Neural cell (in vitro differentiated cells): ENCODE measurements around the gene CDC40. TPM values are rescaled to one million over a fixed set of nuclear protein-coding genes. Genes with fewer than 3 reads are reported as not detected.

ENCODE experiments used
- H2AFZ ChIP-seq: fragments of 200-600, 300-800 bp; sonication (generic), shearing (Covaris generic); 2 replicates; pipeline ENCODE4 v1.6.0; 2014; ENCODE audit warnings: low read depth, mild to moderate bottlenecking, antibody characterized with exemption, low read length, moderate library complexity
- H3F3A ChIP-seq: fragments of 200-600 bp; shearing (Covaris generic); 2 replicates; pipeline ENCODE4 v1.6.1; 2016; ENCODE audit warnings: mild to moderate bottlenecking, moderate library complexity, mixed read lengths, antibody characterized with exemption, low read length; ENCODE audit not compliant: insufficient read depth, poor library complexity, severe bottlenecking
- H3K27ac ChIP-seq: fragments of 200-600, 300-800 bp; sonication (generic), shearing (Covaris generic); 2 replicates; pipeline ENCODE4 v1.5.1; 2014; ENCODE audit warnings: mild to moderate bottlenecking, low read length, moderate library complexity
- H3K27me3 ChIP-seq: fragments of 300-800, 200-600 bp; sonication (generic), shearing (Covaris generic); 2 replicates; pipeline ENCODE4 v1.6.0; 2014; ENCODE audit warnings: mild to moderate bottlenecking, low read depth, low read length, moderate library complexity; ENCODE audit not compliant: insufficient read depth
- H3K36me3 ChIP-seq: fragments of 300-800, 200-600 bp; sonication (generic), shearing (Covaris generic); 2 replicates; pipeline ENCODE4 v1.5.1; 2014; ENCODE audit warnings: mild to moderate bottlenecking, antibody characterized with exemption, low read length, moderate library complexity; ENCODE audit not compliant: insufficient read depth
- H3K4me2 ChIP-seq: fragments of 300-800, 200-600 bp; sonication (generic), shearing (Covaris generic); 2 replicates; pipeline ENCODE4 v1.6.0; 2014; ENCODE audit warnings: mild to moderate bottlenecking, low read length
- H3K4me3 ChIP-seq: fragments of 300-800, 200-600 bp; sonication (generic), shearing (Covaris generic); 2 replicates; pipeline ENCODE4 v1.5.1; 2014; ENCODE audit warnings: mild to moderate bottlenecking, low read length, moderate library complexity
- H3K79me2 ChIP-seq: fragments of 200-600 bp; shearing (Covaris generic); replicated peaks from 2 replicates; pipeline ENCODE4 v1.6.0; 2014; ENCODE audit warnings: mild to moderate bottlenecking, low read length, moderate library complexity; ENCODE audit not compliant: insufficient read depth
- H3K9ac ChIP-seq: fragments of 300-800, 200-600 bp; sonication (generic), shearing (Covaris generic); 2 replicates; pipeline ENCODE4 v1.6.1; 2016; ENCODE audit warnings: mild to moderate bottlenecking, low read length, mixed read lengths
- H3K9me2 ChIP-seq: fragments of 200-600 bp; shearing (Covaris generic); 2 replicates; pipeline ENCODE4 v1.6.1; 2016; ENCODE audit warnings: mild to moderate bottlenecking, low read length, mixed read lengths; ENCODE audit not compliant: insufficient read depth
- H3K9me3 ChIP-seq: fragments of 200-600, 300-800 bp; sonication (generic), shearing (Covaris generic); 2 replicates; pipeline ENCODE4 v1.6.1; 2016; ENCODE audit warnings: mild to moderate bottlenecking, mixed run types, low read length, moderate library complexity, mixed read lengths
- H4K20me1 ChIP-seq: fragments of 200-600 bp; shearing (Covaris generic); 2 replicates; pipeline ENCODE4 v1.6.1; 2016; ENCODE audit warnings: mild to moderate bottlenecking, mixed run types; ENCODE audit not compliant: insufficient read depth
- CTCF ChIP-seq: fragments of 450-650 bp; IDR thresholded peaks from 2 replicates; pipeline ENCODE4 v1.5.1; 2014; ENCODE audit warnings: antibody characterized with exemption, mild to moderate bottlenecking, moderate library complexity; ENCODE audit not compliant: poor library complexity, severe bottlenecking
- EP300 ChIP-seq: fragments of 450-650 bp; conservative IDR thresholded peaks from 2 replicates; pipeline ENCODE4 v1.6.1; 2014; ENCODE audit warnings: antibody characterized with exemption, mild to moderate bottlenecking, moderate library complexity; ENCODE audit not compliant: poor library complexity, severe bottlenecking
- EZH2 ChIP-seq: fragments of 200-600, 300-800 bp; shearing (Covaris generic), sonication (generic); IDR thresholded peaks from 2 replicates; pipeline ENCODE4 v1.6.1; 2014; ENCODE audit warnings: antibody characterized with exemption, low read length, borderline replicate concordance, mild to moderate bottlenecking; ENCODE audit not compliant: insufficient read depth, poor library complexity, severe bottlenecking
- MXI1 ChIP-seq: fragments of 450-650 bp; conservative IDR thresholded peaks from 2 replicates; pipeline ENCODE4 v1.6.1; 2014; ENCODE audit warnings: antibody characterized with exemption, mild to moderate bottlenecking; ENCODE audit not compliant: poor library complexity, severe bottlenecking
- POLR2AphosphoS5 ChIP-seq: IDR thresholded peaks from 2 replicates; pipeline ENCODE4 v1.6.1; 2012
- RAD21 ChIP-seq: fragments of 450-650 bp; conservative IDR thresholded peaks from 2 replicates; pipeline ENCODE4 v1.6.1; 2014; ENCODE audit warnings: antibody characterized with exemption, mild to moderate bottlenecking, moderate library complexity
- REST ChIP-seq: IDR thresholded peaks from 2 replicates; pipeline ENCODE4 v1.6.1; 2012; ENCODE audit warnings: borderline replicate concordance
- SMC3 ChIP-seq: fragments of 450-650 bp; conservative IDR thresholded peaks from 2 replicates; pipeline ENCODE4 v1.6.1; 2014; ENCODE audit warnings: antibody characterized with exemption, mild to moderate bottlenecking, moderate library complexity; ENCODE audit not compliant: poor library complexity
- TAF1 ChIP-seq: IDR thresholded peaks from 2 replicates; pipeline ENCODE4 v1.6.1; 2012; ENCODE audit warnings: low read depth
- polyA plus RNA-seq: library from polyadenylated mRNA; depleted of rRNA; stranded (reverse); fragments of >200 nt; gene quantifications from 2 replicates; pipeline ENCODE4 v1.2.3, GENCODE V29; 2014

The CDC40 gene
- polyA plus RNA-seq, 1 donor from 2014 or later, result 22.9 TPM

- no peak overlapping the region for H3K4me3 ChIP-seq
- H2AFZ ChIP-seq, result no peak overlapping the region
- H3K27me3 ChIP-seq, result no peaks in the 10 kb centered on the region
- no peaks in the 10 kb centered on the region for H3F3A ChIP-seq
- H3K9me3 ChIP-seq, result no peaks in the 10 kb centered on the region
- no peak overlapping the region for H3K9ac ChIP-seq
- H3K4me2 ChIP-seq, result no peak overlapping the region
- no peaks in the 10 kb centered on the region for H3K79me2 ChIP-seq
- TF ChIP-seq POLR2AphosphoS5 (no peak), MXI1 (no peak), CTCF (no peak)
- H3K36me3 ChIP-seq, result no peaks in the 10 kb centered on the region
- no peaks in the 10 kb centered on the region for H4K20me1 ChIP-seq
- H3K27ac ChIP-seq, result no peak overlapping the region
- no peaks in the 10 kb centered on the region for H3K9me2 ChIP-seq
Measured at GRCh38 chr6:110250058-110250457, 69.8 kb downstream of the CDC40 start.

GRCh38 chr6:110250838-110251237, 70.6 kb downstream of the CDC40 start:
- H3K27ac ChIP-seq, result no peak overlapping the region
- no peaks in the 10 kb centered on the region for H3K36me3 ChIP-seq
- no peaks in the 10 kb centered on the region for H3K27me3 ChIP-seq
- H3K9me2 ChIP-seq, result no peaks in the 10 kb centered on the region
- H4K20me1 ChIP-seq, result no peaks in the 10 kb centered on the region
- no peak for TF ChIP-seq POLR2AphosphoS5
- no peak for TF ChIP-seq EP300
- no peak for TF ChIP-seq MXI1
- no peak for TF ChIP-seq RAD21
- TF ChIP-seq SMC3, result no peak
- no peak for TF ChIP-seq TAF1
- no peak for TF ChIP-seq EZH2
- TF ChIP-seq REST, result no peak
- no peaks in the 10 kb centered on the region for H3K79me2 ChIP-seq
- no peaks in the 10 kb centered on the region for H3K9me3 ChIP-seq
- H3K4me2 ChIP-seq, result no peak overlapping the region
- no peak overlapping the region for H3K9ac ChIP-seq
- no peaks in the 10 kb centered on the region for H3F3A ChIP-seq
- H3K4me3 ChIP-seq, result no peak overlapping the region
- H2AFZ ChIP-seq, result no peak overlapping the region

GRCh38 chr6:110255211-110255750, 75.1 kb downstream of the CDC40 start:
- no peak overlapping the region for H3K4me3 ChIP-seq
- H3F3A ChIP-seq, result no peaks in the 10 kb centered on the region
- no peaks in the 10 kb centered on the region for H3K79me2 ChIP-seq
- H3K9me2 ChIP-seq, result no peaks in the 10 kb centered on the region
- H3K27me3 ChIP-seq, result no peaks in the 10 kb centered on the region
- no peaks in the 10 kb centered on the region for H3K9me3 ChIP-seq
- H4K20me1 ChIP-seq, result no peaks in the 10 kb centered on the region
- TF ChIP-seq TAF1 (no peak), SMC3 (no peak), RAD21 (no peak), CTCF (no peak), MXI1 (no peak), POLR2AphosphoS5 (no peak), EP300 (no peak), EZH2 (no peak), REST (no peak)
- H3K4me2 ChIP-seq, result no peak overlapping the region
- H3K9ac ChIP-seq, result no peak overlapping the region
- no peak overlapping the region for H2AFZ ChIP-seq
- no peaks in the 10 kb centered on the region for H3K36me3 ChIP-seq
- no peak overlapping the region for H3K27ac ChIP-seq
